Islet precursor cell (in vitro differentiated cells): ENCODE measurements around the gene HDX.
"Not testable (repeated sequence)": the region's sequence is repeated elsewhere in the genome, so short reads cannot be mapped to it uniquely, and the experiment has no call there.

Experiments used
- DNase-seq: peaks from one replicate; pipeline ENCODE4 v3.0.0-alpha.2; 2018

HDX gene

GRCh38 chrX:84339507-84340364 lies 162.5 kb downstream of the HDX start:
- DNase-seq: no peak

GRCh38 chrX:84336646-84337045 lies 165.6 kb downstream of the HDX start:
- no peak for DNase-seq

GRCh38 chrX:84335121-84335520 lies 167.1 kb downstream of the HDX start:
- no peak for DNase-seq

- no peak for DNase-seq
Measured at GRCh38 chrX:84322083-84322827, 180.0 kb downstream of the HDX start.

- no peak for DNase-seq
Measured at GRCh38 chrX:84320614-84321013, 181.6 kb downstream of the HDX start.

GRCh38 chrX:84320023-84320422 lies 182.2 kb downstream of the HDX start:
- DNase-seq: no peak

- DNase-seq: no peak
Measured at GRCh38 chrX:84318661-84319060, 183.6 kb downstream of the HDX start.

- DNase-seq: not testable (repeated sequence)
Measured at GRCh38 chrX:84315946-84316345, 186.3 kb downstream of the HDX start.
